Skeletal muscle cell (primary cell): ENCODE results near the gene WNT7A.

Experiments
- DNase-seq: peaks from one replicate; pipeline ENCODE4 v3.0.0-alpha.2; 2010; ENCODE audit warnings: low read depth
- H3K4me3 ChIP-seq: 2 replicates; pipeline ENCODE4 v1.5.1; 2011; ENCODE audit warnings: low read depth, mild to moderate bottlenecking, control low read depth, low read length, moderate library complexity

WNT7A gene

DNA sequence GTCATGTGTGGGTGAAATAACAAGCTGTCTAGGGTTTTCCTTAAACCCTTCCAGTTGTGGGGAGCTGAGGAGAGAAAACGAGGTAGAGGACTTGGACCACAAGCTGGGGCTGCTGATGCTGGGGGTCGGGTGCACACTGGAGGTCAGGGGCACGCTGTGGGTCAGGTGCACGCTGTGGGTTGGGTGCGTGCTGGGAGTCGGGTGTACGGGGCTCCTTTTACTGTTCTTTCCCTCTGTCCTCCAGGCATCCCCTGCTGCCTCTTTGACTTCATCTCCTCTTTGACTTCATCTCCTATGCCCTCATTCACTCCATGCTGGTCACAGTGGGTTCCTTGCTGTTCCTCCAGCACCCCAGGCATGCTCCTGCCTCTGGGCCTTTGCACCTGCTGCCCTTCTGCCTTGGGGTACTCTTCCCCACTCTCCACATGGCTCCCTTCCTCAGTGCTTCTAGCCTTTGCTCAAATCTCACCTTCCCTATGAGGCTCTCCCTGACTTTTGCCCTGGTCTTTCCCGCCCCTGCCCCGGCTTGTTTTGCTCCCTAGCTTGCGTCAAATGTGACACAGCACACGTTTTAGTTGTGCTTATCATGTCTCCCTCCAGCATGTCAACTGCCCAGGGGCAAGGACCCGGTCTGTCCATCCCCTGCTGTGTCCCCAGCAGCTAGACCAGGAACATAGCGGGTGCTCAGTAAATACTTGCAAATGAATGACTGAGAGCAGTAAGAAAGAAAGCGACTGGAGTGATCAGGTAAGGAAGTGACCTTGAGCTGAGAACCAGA, 45.4 kb downstream of the WNT7A start:
- no peak for DNase-seq
- H3K4me3 ChIP-seq, result no peak overlapping the region

DNA sequence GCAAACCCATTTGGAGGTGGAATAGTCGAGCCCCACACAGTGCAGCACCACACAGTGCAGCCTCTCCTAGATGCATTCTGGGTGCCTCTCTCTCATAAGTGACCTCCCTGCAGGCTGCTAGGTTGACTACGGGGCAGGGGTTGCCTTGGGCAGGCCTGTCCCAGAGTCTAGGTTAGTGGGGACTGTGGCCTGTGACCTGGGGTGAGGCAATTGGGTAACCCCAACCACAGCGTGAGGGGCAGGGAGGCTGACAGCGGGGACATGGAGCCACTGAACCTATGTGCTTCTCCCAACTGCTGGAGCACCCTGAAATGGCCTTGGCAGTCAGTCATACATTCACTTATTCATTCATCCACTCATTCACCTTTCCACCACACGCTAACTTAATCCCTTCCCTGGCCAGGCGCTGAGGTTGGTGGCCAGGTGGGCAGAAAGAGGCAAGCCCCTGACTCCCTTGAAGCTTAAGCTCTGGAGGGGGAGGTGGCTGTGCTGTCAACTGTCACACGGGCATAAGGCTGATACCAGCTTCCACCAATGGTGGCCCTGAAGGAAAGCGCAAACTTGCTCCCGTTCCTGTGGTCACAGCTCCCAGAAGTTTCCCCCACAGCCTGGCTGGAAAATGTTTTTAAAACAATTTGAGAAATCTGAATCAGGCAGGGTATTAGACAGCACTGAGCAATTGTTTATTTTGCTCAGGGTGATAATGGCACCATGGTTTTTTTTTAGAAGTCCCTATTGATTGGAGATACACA, 46.2 kb downstream of the WNT7A start:
- no peak overlapping the region for H3K4me3 ChIP-seq
- DNase-seq, result no peak

DNA sequence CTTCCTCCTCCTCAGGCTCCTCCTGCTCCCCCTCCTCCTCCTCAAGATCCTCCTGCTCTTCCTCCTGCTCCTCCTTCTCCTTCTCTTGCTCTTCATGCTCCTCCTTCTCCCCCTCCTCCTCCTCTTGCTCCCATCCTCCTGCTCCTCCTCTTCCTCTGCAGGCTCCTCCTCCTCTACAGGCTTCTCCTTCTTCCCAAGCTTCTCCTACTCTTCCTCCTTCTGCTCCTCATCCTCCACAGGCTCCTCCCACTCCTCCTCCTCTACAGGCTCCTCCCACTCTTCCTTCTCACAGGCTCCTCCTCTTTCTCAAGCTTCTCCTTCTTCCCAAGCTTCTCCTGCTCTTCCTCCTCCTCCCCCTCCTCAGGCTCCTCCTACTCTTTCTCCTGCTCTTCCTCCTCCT, 47.7 kb downstream of the WNT7A start:
- no peak for DNase-seq
- H3K4me3 ChIP-seq, result no peak overlapping the region

DNA sequence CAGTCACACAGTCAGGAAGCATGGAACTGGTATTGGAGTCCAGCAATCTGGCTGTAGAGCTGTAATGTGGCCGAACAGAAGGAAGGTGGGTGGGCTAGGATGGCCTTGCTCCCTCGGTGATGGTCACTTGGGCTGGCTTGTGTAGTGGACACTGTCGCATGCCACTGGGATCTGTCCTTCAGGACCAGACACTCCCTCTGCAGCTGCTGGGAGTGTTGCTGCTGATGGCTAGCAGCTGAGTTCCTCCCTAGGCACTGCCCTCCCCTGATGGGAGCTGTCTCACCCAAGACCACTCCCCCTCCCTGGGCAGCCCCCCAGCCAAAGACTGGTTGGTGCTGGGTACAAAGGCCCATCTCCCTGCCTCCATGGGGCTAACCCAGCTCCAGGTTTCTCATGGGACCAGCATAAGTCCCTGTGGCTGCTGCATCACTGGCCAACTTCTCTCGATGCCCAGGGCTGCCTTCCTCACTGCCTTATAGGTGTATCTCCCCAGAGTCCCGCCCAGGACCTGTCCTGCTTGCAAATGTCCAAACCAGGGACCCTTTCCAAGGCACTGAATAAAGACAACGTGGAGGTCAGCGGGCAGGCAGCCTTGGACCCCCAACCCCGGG, 48.4 kb downstream of the WNT7A start:
- no peak overlapping the region for H3K4me3 ChIP-seq
- DNase-seq, result no peak

DNA sequence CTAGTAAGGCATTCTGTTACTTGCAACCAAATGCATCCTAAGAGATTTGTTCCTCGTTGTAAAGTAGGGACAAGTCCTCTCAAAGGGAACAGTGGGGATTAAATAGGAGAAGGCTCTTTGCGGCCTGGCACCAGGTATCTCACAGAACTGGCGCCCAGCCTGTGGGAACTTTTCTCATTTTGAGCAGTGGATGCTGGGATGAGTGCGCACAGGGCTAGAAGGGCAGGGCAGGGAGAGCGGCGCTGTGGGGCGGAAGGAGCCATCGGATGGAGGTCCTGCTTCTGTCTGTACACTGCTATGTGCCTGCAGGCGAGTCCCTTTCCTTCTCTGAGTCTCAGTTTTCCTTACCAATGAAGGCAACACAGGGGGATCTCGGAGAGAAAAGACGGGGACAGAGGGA, 50.6 kb downstream of the WNT7A start:
- DNase-seq, result no peak
- no peak overlapping the region for H3K4me3 ChIP-seq

DNA sequence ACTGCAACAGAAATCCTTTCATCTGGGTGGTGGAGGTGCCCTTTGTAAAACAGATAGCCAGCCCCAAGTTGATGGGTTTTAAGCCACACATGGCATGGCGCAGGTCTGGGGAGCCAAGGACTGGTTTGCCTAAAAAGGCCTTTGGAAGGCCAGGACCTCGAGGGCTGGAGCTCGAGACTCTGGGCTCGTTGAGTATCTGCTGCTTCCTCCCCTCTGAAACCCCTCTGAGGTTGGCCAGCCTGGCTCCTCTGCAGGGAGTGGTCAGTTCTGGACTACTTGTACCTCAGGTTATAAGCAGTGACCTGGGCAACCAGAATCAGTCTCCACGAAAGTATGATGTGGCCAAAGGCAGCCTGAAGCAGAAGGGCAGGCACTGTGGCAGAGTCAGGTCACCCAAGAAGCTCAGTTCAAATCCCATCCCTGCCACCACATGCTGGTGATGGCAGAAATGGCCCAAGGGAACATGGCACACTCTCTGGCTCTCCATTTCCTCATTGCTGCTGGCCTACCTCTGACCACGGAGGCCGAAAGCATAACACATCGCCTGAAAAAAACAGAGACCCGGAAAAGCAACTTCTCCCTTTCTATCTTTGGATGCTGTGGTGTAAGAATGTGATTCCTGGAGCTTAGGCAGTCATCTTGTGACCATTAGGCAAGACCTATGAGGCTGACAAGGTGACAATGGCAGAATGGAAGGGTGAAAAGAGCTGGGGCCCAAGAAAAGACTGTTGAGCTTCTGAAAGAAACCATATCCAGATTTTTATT, 51.2 kb downstream of the WNT7A start:
- DNase-seq, result no peak
- no peak overlapping the region for H3K4me3 ChIP-seq

DNA sequence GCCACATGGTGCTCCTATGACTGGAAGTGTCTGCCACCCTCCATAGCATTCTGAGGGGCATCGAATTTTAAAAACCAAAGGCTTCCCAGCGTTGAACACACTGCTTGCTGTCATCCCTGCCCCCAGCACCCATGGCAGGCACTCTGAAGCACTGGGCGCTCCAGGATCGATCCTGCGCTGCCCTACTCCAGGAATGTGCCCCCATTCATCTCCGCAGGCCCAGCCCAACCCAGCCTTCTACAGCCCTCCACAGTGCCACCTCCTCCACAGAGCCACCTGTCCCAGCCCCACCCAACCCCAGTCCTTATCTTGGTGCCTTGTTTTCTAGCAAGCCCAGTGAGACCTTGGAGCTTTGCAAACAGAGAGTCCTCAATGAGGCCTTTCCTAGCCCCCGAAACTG, 52.2 kb downstream of the WNT7A start:
- no peak overlapping the region for H3K4me3 ChIP-seq
- no peak for DNase-seq

DNA sequence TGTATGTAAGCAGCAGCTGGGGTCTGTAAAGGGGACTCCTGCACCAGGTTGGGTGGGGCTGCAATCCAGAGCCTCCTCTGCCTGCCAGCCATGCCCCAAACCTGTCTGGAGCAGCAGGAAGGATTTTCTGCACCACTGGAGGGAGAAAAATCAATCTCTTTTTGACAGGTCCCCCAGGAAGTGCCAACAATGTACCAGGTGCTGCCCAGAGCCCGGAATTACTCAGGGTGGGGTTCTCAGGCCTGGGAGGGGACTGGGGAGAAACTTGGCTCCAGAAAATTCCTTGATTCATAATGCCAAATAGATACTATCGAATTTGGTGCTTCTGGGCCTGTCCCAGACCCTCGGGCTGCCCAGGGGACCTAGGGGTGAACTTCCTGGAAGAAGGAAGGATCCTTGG, 52.6 kb downstream of the WNT7A start:
- no peak for DNase-seq
- no peak overlapping the region for H3K4me3 ChIP-seq

DNA sequence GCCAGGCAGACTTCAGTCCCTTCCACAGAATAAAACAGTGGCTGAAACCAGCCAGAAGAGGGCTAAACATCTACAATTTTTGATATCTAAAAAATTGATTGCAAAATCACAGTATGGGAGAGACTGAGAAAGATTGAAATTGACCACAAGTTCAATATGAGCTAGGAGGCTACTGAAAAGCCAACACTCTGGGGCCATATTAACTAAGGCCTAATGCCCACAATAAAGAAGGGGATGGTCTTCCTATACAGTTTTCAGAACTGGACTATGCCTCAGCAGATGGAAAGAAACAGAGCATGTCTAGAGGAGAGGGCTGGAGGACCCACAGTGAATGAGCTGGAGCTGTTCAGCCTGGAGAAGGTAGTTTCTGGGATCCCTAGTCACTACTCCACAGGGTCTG, 53.2 kb downstream of the WNT7A start:
- DNase-seq, result no peak
- no peak overlapping the region for H3K4me3 ChIP-seq

DNA sequence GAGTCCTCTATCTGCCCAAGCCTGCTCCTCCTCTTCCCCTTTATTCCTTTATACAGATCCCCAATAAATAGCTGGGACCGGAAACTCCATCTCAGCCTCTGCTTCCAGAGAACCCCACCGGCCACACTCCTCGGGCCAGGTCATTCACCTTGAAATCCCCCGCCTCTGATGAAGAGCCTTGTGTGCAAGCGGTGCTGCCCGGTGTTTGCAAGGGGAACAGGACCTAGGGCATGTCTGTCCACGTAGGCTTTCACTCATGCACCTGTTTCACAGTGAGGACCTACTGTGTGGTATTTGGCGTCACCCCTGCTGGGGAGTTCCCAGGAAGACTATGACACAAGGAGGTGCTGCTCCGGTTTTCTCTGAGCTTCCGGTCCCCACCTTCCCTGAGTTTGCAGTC, 54.0 kb downstream of the WNT7A start:
- no peak for DNase-seq
- H3K4me3 ChIP-seq, result no peak overlapping the region

DNA sequence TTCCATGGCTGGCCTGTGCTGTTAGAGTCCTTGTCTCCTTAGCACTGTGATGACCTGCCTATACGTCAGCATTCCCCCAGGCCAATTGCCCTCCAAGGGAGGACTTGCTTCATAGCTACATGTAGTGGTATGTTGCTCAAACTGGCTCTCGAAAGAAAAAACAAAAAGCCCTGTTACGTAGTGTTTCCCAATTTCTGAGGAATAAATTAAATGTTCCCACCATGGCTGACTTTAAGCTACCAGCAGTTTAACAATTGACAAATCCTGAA, 54.6 kb downstream of the WNT7A start:
- no peak overlapping the region for H3K4me3 ChIP-seq
- DNase-seq, result no peak

DNA sequence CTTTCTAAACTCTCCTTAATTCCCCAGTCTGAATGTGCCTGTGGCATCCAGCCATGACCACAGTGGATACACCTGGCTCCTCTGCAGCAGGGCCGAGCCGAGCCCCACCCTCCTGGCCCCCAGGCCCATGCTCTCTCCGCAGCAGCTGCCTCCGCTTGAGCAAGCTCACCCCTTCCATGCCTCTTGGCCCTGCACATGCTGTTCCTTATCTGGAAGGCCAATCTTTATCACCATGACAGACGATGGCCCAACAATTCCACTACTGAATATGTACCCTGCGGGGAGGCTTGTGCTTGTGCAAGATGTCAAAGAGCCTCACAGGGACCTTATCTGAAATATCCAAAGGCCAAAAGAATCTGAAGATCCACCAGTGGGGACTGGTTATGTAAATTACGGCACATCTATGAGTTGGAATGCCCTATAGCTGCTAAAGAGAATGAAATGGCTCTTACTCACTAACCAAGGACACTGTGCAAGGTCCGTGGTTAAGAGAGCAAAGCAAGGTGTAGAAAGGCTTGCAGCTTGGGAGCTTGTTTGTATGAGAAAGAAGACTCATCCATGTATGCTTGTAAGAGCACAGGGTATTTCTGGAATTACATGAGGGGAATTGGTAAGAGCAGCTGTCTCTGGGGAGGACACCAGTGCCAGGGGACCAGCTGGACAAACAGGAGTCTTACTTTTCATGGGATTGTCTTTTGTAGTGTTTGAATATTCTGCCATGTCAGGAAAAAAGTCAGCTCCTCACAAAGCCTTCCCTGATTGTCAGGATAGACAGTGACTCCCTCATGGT, 55.2 kb downstream of the WNT7A start:
- no peak for DNase-seq
- no peak overlapping the region for H3K4me3 ChIP-seq

DNA sequence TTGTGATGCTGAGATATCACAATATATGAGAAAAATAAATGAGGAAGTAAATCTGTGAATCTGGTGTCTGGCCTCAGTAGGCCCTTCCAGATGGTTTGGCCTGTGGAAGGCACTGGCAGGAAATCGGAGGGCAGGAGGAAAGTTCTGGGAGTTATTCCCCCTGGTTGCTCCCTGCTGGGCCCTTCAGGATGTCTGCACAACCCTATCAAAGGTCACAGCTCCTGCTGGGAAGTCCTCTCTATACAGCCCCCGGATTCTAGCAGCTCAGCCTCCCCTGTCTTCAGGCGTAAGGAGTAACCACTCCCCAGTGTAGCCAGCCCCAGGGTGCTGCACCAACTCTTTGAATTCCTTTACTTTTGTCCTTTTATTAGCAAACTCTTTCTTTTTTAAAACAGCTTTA, 56.2 kb downstream of the WNT7A start:
- H3K4me3 ChIP-seq, result no peak overlapping the region
- no peak for DNase-seq

DNA sequence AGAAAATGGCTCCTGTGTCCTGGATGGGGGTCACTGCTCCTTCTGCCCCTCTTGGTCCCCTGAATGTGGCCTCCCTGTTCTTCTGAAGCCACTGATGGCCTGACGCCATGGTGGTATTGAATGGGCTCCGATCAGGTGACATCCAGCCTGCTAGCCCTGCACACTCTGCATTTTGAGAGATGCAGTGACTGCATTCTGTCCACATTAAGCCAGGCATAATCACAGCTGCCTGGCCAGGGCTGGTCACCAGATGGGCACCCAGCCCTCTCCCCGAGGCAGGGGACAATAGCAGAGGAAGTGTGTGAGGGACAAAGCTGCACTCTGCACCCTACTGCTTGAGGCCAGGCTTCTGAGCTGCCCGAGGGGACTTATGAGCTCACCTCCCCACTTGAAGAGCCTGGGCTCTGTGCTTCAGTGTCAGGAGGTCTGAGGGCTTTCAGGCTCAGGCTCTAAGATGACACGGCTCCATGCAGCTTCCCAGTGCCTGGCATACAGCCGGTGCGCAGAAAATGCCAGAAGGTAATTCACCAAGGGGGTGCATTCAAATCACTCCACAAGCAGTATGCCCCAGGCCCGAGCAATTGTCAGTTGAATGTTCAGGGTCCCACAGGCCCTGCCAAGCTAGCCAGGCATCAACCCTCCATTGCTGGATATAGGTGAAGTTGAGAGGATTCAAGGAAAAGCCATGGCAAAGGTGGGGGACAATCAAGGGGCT, 56.8 kb downstream of the WNT7A start:
- DNase-seq, result no peak
- H3K4me3 ChIP-seq, result no peak overlapping the region

DNA sequence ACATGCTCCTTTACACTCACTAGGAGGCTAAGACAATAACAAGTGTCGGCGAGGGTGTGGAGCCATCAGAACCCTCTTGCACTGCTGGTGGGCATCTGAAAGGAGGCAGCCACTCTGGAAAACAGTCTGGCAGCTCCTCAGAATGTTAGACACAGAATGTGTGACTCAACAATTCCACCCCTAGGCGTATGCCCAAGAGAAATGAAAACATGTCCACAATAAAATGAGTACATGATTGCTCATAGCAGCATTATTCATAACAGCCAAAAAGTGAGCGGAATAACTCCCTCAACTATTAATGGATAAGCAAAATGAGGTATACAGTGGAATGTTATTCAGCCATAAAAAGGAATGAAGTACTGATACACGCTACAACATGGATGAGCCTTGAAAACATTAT, 57.8 kb downstream of the WNT7A start:
- no peak overlapping the region for H3K4me3 ChIP-seq
- no peak for DNase-seq

DNA sequence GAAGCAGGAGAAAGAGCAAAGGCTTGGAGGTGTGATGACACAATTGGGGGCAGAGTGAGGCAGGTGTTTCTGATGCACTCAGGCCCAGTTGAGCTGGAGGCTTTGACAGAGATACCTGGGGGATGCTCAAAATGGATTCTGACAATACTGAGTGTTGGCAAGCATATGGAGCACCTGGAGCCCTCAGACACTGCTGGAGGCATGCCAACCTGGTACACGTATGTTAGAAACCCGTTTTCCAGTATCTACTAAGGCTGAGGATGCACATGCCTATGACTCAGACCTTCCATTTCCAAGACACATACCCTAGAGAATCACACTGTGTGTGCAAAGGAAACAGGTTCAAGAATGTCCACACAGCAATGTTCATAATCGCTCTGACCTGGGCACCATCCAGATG, 58.7 kb downstream of the WNT7A start:
- DNase-seq, result no peak
- H3K4me3 ChIP-seq, result no peak overlapping the region

DNA sequence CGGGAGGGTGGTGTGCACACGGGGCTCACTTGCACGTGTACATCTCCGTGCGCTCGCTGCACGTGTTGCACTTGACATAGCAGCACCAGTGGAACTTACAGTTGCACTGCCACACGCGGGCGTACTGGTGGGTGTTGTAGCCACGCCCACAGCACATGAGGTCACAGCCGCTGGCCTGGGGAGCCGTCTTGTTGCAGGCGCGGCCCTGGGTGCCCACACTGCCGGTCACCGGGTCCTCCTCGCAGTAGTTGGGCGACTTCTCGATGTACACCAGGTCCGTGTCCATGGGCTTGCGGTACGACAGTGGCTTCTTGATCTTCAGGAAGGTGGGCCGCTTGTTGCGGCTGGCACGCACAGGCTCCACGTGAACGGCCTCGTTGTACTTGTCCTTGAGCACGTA, 61.0 kb downstream of the WNT7A start:
- H3K4me3 ChIP-seq, result no peak overlapping the region
- no peak for DNase-seq

DNA sequence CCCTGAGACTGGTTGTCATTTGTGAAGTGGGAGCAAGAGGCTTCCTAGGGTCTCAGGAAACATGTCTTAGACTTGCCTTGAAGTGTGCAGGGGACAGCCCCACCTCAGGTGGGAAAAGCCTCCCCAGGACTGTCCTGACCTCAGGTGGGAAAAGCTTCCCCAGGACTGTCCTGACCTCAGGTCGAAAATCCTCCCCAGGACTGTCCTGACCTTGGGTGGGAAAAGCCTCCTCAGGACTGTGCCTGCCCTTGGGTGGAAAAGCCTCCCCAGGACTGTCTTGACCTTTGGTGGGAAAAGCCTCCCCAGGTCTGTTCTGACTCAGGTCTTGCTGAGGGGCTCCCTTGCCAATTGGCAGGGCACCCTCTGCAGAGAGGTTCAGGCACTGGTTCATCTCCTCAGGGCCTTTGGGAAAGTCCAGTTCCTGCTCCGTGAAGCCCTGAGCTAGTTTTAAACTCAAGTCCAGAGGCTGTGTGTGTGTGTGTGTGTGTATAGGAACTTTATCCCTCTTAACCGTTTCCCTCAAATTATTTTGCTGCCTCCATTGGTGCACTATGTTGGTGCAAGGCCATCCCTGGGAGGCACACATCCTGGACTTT, 64.7 kb downstream of the WNT7A start:
- DNase-seq, result no peak
- H3K4me3 ChIP-seq, result no peak overlapping the region

DNA sequence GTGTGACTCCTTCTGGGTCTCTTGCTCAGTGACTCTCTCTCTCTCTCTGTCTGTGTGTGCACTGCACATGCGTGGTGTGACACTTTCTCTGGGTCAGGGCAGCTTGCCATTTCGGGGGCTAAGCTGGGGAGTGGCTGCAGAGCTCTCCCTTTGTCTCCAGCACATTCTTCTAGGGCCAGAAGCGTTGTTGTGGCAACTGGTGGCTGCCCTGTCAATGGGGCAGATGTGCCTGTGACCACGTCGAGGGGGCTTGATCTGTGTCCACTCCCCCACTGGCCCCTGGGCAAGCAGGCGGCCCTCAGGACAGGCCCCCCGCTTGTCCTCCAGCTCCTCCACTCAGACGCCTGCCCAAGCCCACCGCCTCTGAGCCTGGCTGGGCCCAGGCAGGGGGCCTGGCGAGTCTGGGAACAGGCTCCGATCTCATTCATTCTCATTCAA, 67.8 kb downstream of the WNT7A start:
- no peak overlapping the region for H3K4me3 ChIP-seq
- no peak for DNase-seq
